Smooth muscle cell (in vitro differentiated cells): Measurements from ENCODE around the gene EXOC3. TPM values are rescaled to one million over a fixed set of nuclear protein-coding genes. Genes with fewer than 3 reads are reported as not detected.

Source experiments
- DNase-seq: peaks from one replicate; lab custom pipeline; 2025; ENCODE audit not compliant: unreplicated experiment; lab: John Stamatoyannopoulos, UW
- H2AFZ ChIP-seq: fragments of 200-600 bp; sonication (generic); 2 replicates; pipeline ENCODE4 v1.6.0; 2016; ENCODE audit warnings: antibody characterized with exemption, low read depth, mild to moderate bottlenecking
- H3F3A ChIP-seq: fragments of 200-600 bp; sonication (generic); 2 replicates; pipeline ENCODE4 v1.6.0; 2017; ENCODE audit warnings: antibody characterized with exemption, low read depth
- H3K27ac ChIP-seq: fragments of 200-600 bp; sonication (generic); 2 replicates; pipeline ENCODE4 v1.5.1; 2016; ENCODE audit warnings: low read depth, mild to moderate bottlenecking
- H3K27me3 ChIP-seq: fragments of 200-600 bp; sonication (generic); 2 replicates; pipeline ENCODE4 v1.6.1; 2016; ENCODE audit warnings: low read depth, mild to moderate bottlenecking
- H3K36me3 ChIP-seq: fragments of 200-600 bp; sonication (generic); 2 replicates; pipeline ENCODE4 v1.5.1; 2016; ENCODE audit warnings: low read depth
- H3K4me1 ChIP-seq: fragments of 200-600 bp; sonication (generic); 2 replicates; pipeline ENCODE4 v1.5.1; 2016; ENCODE audit warnings: low read depth
- H3K4me2 ChIP-seq: fragments of 200-600 bp; sonication (generic); 2 replicates; pipeline ENCODE4 v1.6.0; 2016; ENCODE audit warnings: mild to moderate bottlenecking
- H3K4me3 ChIP-seq: fragments of 200-600 bp; sonication (generic); 2 replicates; pipeline ENCODE4 v1.5.1; 2016; ENCODE audit warnings: mild to moderate bottlenecking
- H3K79me2 ChIP-seq: fragments of 200-600 bp; sonication (generic); 2 replicates; pipeline ENCODE4 v1.6.0; 2016; ENCODE audit warnings: low read depth, mild to moderate bottlenecking
- H3K9ac ChIP-seq: fragments of 200-600 bp; sonication (generic); 2 replicates; pipeline ENCODE4 v1.6.0; 2016; ENCODE audit warnings: low read depth
- H3K9me3 ChIP-seq: fragments of 200-600 bp; sonication (generic); replicated peaks from 2 replicates; pipeline ENCODE4 v1.5.1; 2016; ENCODE audit warnings: low read depth
- H4K20me1 ChIP-seq: fragments of 200-600 bp; sonication (generic); 2 replicates; pipeline ENCODE4 v1.6.0; 2016; ENCODE audit warnings: low read depth
- WGBS: methylation state at CpG from one replicate; pipeline ENCODE4 v1.1.7; 2016; ENCODE audit warnings: low lambda C conversion rate; 5-methylcytosine and 5-hydroxymethylcytosine counted together
- polyA plus RNA-seq: library from polyadenylated mRNA; unstranded; fragments of >200 nt; fragmentation: Nextera tagmentation; extraction: Ambion mirVana; gene quantifications from 2 replicates; pipeline ENCODE4 v1.2.1, GENCODE V29; 2016
- total RNA-seq: library from RNA; depleted of rRNA; stranded (reverse); fragments of >200 nt; gene quantifications from 2 replicates; pipeline ENCODE4 v1.2.3, GENCODE V29; 2014
- TF ChIP-seq, protein P1 (sequence below): fragments of 200-600 bp; sonication (generic); IDR thresholded peaks from 2 replicates; pipeline ENCODE4 v1.5.1; 2017; ENCODE audit warnings: borderline replicate concordance, mild to moderate bottlenecking, antibody characterized with exemption; ENCODE audit not compliant: insufficient read depth, poor library complexity, severe bottlenecking

EXOC3 gene
- total and polyA plus RNA-seq, 2 experiments from 2014 or later: 23.6 to 30.5 TPM

DNA sequence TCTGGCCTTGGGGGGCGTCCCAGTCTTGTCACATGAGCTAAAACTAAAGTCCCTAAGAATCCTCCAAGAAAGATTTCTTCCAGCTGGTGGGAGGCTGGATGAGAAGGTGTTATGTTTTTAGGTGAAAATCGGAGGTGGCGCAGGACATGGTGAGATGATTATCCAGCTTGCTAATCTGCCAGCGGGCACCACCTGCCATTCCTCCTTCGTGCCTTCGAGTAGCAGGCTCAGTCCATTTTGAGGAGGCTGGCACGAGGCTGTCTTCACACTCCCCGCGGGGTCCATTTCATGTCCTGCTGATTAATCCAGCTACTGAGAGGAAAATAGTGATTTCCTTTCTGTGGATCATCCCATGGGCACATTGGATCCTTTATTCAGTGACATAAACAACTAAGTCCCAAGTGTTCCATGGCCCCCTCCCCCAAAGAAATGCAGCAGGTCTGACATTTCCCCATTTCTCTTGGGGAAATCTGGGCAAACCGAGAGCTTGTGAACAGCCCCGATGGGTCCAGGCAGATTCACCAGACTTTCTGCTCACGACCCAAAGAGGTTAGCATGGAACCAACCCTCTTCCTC, 38.2 kb upstream of the EXOC3 start:
- no peaks in the 10 kb centered on the region for H3F3A ChIP-seq
- no peaks in the 10 kb centered on the region for H3K9me3 ChIP-seq
- H3K4me3 ChIP-seq: no peak overlapping the region
- H2AFZ ChIP-seq: no peak overlapping the region
- no peak overlapping the region for H3K4me2 ChIP-seq
- no peak overlapping the region for H3K9ac ChIP-seq
- TF ChIP-seq, protein P1, sequence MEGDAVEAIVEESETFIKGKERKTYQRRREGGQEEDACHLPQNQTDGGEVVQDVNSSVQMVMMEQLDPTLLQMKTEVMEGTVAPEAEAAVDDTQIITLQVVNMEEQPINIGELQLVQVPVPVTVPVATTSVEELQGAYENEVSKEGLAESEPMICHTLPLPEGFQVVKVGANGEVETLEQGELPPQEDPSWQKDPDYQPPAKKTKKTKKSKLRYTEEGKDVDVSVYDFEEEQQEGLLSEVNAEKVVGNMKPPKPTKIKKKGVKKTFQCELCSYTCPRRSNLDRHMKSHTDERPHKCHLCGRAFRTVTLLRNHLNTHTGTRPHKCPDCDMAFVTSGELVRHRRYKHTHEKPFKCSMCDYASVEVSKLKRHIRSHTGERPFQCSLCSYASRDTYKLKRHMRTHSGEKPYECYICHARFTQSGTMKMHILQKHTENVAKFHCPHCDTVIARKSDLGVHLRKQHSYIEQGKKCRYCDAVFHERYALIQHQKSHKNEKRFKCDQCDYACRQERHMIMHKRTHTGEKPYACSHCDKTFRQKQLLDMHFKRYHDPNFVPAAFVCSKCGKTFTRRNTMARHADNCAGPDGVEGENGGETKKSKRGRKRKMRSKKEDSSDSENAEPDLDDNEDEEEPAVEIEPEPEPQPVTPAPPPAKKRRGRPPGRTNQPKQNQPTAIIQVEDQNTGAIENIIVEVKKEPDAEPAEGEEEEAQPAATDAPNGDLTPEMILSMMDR: no peak
- H3K27me3 ChIP-seq: no peaks in the 10 kb centered on the region
- H3K36me3 ChIP-seq: no peaks in the 10 kb centered on the region
- H4K20me1 ChIP-seq: no peaks in the 10 kb centered on the region
- WGBS: 93% methylated on average over 12 of the region's 12 CpGs
- H3K79me2 ChIP-seq: no peaks in the 10 kb centered on the region
- H3K4me1 ChIP-seq: peaks cover 6% of the 10 kb centered on the region
- no peak for DNase-seq
- no peak overlapping the region for H3K27ac ChIP-seq

DNA sequence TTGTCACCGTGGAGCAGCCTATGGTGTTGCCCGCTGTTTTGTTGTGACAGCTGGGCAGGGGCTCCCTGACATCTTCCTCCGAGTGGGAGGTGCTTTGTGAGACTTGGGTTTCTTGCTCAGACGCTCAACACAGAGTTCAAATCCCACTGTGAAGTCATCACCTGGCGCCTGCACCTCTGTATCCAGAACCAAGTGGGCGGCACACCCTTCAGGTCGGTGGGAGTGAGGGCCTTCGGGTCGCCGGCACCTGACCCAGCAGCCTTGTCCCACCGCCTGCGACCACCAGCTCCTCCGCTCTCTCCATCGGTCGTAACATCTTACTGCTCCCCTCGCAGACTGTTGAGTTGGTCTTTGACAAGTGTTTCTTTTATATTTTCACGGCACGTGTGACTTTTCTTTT, 37.6 kb upstream of the EXOC3 start:
- H3K4me2 ChIP-seq: no peak overlapping the region
- WGBS: 90% methylated on average over 18 of the region's 18 CpGs
- no peak overlapping the region for H2AFZ ChIP-seq
- H3F3A ChIP-seq: no peaks in the 10 kb centered on the region
- DNase-seq: no peak
- no peak overlapping the region for H3K4me3 ChIP-seq
- TF ChIP-seq, protein P1: no peak
- H3K9ac ChIP-seq: no peak overlapping the region
- peaks cover 1% of the 10 kb centered on the region for H3K4me1 ChIP-seq
- H3K36me3 ChIP-seq: no peaks in the 10 kb centered on the region
- H3K9me3 ChIP-seq: no peaks in the 10 kb centered on the region
- H3K79me2 ChIP-seq: no peaks in the 10 kb centered on the region
- no peaks in the 10 kb centered on the region for H4K20me1 ChIP-seq
- no peak overlapping the region for H3K27ac ChIP-seq
- H3K27me3 ChIP-seq: no peaks in the 10 kb centered on the region

DNA sequence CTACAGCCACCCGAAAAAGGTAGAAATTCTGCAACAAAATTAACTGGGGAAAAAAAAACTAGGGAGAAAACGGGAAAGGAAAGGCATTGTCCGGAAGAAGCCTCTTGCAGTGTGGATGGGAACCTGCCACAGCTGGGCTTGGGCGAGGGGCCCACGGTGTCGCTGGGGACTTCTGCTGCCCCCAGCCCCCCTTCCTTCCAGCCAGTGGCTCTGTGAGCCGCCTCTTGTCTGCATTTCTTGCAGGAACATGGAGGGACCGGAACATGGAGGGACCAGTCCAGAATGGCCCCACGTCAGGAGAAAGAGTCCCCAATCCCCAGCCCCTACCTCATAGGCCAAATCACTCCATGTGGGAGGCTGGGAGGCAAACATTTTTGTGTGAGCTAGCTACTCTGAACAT, 36.9 kb upstream of the EXOC3 start:
- H3K27me3 ChIP-seq: no peaks in the 10 kb centered on the region
- H3F3A ChIP-seq: no peaks in the 10 kb centered on the region
- no peak overlapping the region for H3K4me3 ChIP-seq
- H3K79me2 ChIP-seq: no peaks in the 10 kb centered on the region
- H3K9me3 ChIP-seq: no peaks in the 10 kb centered on the region
- no peak overlapping the region for H3K27ac ChIP-seq
- no peak for DNase-seq
- TF ChIP-seq, protein P1: no peak
- no peak overlapping the region for H2AFZ ChIP-seq
- no peak overlapping the region for H3K9ac ChIP-seq
- H3K4me2 ChIP-seq: no peak overlapping the region
- H3K4me1 ChIP-seq: no peaks in the 10 kb centered on the region
- H4K20me1 ChIP-seq: no peaks in the 10 kb centered on the region
- WGBS: 91% methylated on average over 9 of the region's 9 CpGs
- no peaks in the 10 kb centered on the region for H3K36me3 ChIP-seq

DNA sequence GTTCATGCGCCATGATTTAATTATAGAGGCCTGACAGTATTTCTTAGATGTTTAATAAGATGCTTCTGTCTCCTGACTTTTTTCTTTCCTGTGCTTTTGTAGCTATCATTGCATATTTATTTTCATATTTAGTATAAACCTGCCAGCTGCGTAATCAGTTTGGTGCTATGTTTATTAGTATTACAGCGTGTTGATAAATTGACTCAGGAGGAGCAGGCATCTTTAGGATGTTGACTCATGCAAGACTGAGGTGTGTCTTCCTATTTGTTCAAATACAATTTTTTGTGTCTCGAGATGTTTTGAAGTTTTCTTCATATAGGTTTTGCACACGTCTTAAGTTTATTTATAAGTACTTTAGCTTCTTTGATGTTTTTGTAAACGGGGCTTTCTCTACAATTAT, 35.9 kb upstream of the EXOC3 start:
- 80% methylated on average over 6 of the region's 6 CpGs for WGBS
- Histone ChIP-seq H3F3A (peaks cover 5% of the 10 kb centered on the region), H2AFZ (no peak overlapping the region), H3K27ac (no peak overlapping the region), H4K20me1 (no peaks in the 10 kb centered on the region), H3K9me3 (no peaks in the 10 kb centered on the region), H3K4me2 (no peak overlapping the region), H3K9ac (no peak overlapping the region), H3K79me2 (no peaks in the 10 kb centered on the region), H3K27me3 (no peaks in the 10 kb centered on the region), H3K36me3 (no peaks in the 10 kb centered on the region), H3K4me1 (no peaks in the 10 kb centered on the region), H3K4me3 (no peak overlapping the region)
- no peak for DNase-seq
- TF ChIP-seq, protein P1: no peak
